Upper lobe of right lung (tissue), 1 donor: Measurements from ENCODE around the gene TPCN2. TPM values are rescaled to one million over a fixed set of nuclear protein-coding genes. Genes with fewer than 3 reads are reported as not detected.

Source experiments
- ATAC-seq: fragments of 200-7000 bp; cut with Tn5 transposase; one replicate; pipeline ENCODE4 v1.9.1; 2020; ENCODE audit warnings: mild to moderate bottlenecking, moderate library complexity
- DNase-seq: peaks from one replicate; pipeline ENCODE4 v3.0.0-alpha.2; 2020
- H3K27ac ChIP-seq: fragments of 200-600 bp; one replicate; pipeline ENCODE4 v1.8.0; 2022
- H3K27me3 ChIP-seq: fragments of 200-600 bp; one replicate; pipeline ENCODE4 v1.8.0; 2022; ENCODE audit warnings: mild to moderate bottlenecking
- H3K36me3 ChIP-seq: fragments of 200-600 bp; one replicate; pipeline ENCODE4 v1.8.0; 2022
- H3K4me1 ChIP-seq: fragments of 200-600 bp; one replicate; pipeline ENCODE4 v1.8.0; 2022
- H3K4me3 ChIP-seq: fragments of 200-600 bp; one replicate; pipeline ENCODE4 v1.8.0; 2022; ENCODE audit warnings: mild to moderate bottlenecking
- H3K9me3 ChIP-seq: fragments of 200-600 bp; one replicate; pipeline ENCODE4 v1.8.0; 2022
- intact Hi-C: fragments of 100-400 bp; cut with DNase I; formaldehyde crosslinking; loops from one replicate; pipeline ENCODE4 v1.11.0; 2022
- total RNA-seq: library from RNA; stranded (reverse); fragmentation: NEBNext Ultra II Directional; extraction: Animal tissue kit (Norgen Biotek cat#: 25700); gene quantifications from one replicate; pipeline ENCODE4 v1.2.1, GENCODE V29; 2021
- TF ChIP-seq, protein P1 (sequence below): fragments of 200-600 bp; IDR thresholded peaks from one replicate; pipeline ENCODE4 v1.8.0; 2022; ENCODE audit warnings: antibody characterized with exemption
- donor health status: DM: no; HTN: yes; CAD: no; lungs with severe emphysema.

Gene TPCN2
- total RNA-seq, 1 donor from 2014 or later = 16.6 TPM

DNA sequence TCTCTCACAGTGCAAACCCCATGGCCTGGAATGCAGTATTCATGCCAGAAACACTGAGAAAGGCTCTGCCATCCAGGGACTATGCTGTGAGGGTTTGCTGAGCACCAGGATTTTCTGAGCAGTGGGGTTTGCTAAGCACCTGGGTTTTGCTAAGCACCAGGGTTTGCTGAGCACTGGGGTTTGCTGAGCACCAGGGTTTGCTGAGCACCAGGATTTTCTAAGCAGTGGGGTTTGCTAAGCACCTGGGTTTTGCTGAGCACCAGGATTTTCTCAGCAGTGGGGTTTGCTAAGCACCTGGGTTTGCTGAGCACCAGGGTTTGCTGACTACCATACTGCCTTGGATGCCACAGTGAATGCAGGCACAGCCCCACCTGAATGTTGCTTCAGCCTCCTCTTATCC lies 58.7 kb downstream of the TPCN2 start:
- Histone ChIP-seq H3K9me3 (no peaks in the 10 kb centered on the region), H3K27ac (no peak overlapping the region), H3K27me3 (no peaks in the 10 kb centered on the region), H3K4me3 (no peak overlapping the region), H3K36me3 (no peaks in the 10 kb centered on the region), H3K4me1 (peaks cover 16% of the 10 kb centered on the region)
- intact Hi-C loops = loop anchor here (10.0 kb wide), 1 partner anchor 187 kb away; the partner anchor contains the start of gene MYEOV
- ATAC-seq (no peak), DNase-seq (no peak)
- TF ChIP-seq, protein P1, sequence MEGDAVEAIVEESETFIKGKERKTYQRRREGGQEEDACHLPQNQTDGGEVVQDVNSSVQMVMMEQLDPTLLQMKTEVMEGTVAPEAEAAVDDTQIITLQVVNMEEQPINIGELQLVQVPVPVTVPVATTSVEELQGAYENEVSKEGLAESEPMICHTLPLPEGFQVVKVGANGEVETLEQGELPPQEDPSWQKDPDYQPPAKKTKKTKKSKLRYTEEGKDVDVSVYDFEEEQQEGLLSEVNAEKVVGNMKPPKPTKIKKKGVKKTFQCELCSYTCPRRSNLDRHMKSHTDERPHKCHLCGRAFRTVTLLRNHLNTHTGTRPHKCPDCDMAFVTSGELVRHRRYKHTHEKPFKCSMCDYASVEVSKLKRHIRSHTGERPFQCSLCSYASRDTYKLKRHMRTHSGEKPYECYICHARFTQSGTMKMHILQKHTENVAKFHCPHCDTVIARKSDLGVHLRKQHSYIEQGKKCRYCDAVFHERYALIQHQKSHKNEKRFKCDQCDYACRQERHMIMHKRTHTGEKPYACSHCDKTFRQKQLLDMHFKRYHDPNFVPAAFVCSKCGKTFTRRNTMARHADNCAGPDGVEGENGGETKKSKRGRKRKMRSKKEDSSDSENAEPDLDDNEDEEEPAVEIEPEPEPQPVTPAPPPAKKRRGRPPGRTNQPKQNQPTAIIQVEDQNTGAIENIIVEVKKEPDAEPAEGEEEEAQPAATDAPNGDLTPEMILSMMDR = no peak

DNA sequence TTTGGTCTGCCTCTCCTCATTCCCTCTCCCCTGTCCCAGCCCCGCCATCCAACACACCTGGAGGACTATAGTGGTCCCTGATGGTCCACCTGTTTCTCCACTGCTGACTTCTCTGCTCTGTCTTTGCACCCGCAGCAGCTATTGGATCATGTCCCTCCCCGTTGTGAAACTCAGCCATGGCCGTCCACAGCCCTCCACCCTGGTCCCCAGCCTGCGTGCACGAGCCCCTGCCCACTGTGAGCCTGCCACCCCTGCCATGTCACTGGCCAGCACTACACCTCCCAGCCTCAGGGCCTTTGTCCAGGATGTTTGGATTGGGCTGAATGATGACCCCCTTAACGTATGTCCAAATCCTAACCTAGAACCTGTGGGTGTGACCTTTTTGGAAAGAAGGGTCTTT lies 59.3 kb downstream of the TPCN2 start:
- Histone ChIP-seq H3K9me3 (no peaks in the 10 kb centered on the region), H3K36me3 (no peaks in the 10 kb centered on the region), H3K4me1 (peaks cover 16% of the 10 kb centered on the region), H3K4me3 (no peak overlapping the region), H3K27me3 (no peaks in the 10 kb centered on the region), H3K27ac (no peak overlapping the region)
- TF ChIP-seq, protein P1 = no peak
- DNase-seq = no peak
- intact Hi-C loops = loop anchor here (10.0 kb wide), 1 partner anchor 187 kb away; the partner anchor contains the start of gene MYEOV
- ATAC-seq = no peak

DNA sequence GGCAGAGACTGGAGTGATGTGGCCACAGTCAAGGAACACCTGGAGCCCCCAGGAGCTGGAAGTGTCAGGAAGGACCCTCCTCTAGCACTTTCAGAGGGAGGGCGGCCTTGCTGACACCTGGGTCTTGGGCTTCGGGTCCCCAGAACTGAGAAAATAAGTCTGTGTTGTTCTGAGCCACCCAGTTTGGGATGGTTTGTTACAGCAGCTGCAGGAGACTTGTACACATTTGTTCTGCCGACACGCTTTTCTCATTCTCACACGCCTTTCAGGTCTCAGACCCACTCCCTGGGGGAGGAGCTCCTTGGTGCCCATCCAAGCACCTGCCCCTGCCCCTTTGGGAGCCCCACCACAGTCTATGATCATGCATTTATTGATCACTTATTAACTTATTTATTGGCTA lies 59.8 kb downstream of the TPCN2 start:
- intact Hi-C loops = loop anchor here (10.0 kb wide), 1 partner anchor 186 kb away; the partner anchor contains the start of gene MYEOV
- no peak for ATAC-seq
- TF ChIP-seq, protein P1 = no peak
- no peak overlapping the region for H3K4me3 ChIP-seq
- no peaks in the 10 kb centered on the region for H3K27me3 ChIP-seq
- no peak overlapping the region for H3K27ac ChIP-seq
- no peaks in the 10 kb centered on the region for H3K36me3 ChIP-seq
- DNase-seq = no peak
- H3K9me3 ChIP-seq = no peaks in the 10 kb centered on the region
- H3K4me1 ChIP-seq = peaks cover 16% of the 10 kb centered on the region

DNA sequence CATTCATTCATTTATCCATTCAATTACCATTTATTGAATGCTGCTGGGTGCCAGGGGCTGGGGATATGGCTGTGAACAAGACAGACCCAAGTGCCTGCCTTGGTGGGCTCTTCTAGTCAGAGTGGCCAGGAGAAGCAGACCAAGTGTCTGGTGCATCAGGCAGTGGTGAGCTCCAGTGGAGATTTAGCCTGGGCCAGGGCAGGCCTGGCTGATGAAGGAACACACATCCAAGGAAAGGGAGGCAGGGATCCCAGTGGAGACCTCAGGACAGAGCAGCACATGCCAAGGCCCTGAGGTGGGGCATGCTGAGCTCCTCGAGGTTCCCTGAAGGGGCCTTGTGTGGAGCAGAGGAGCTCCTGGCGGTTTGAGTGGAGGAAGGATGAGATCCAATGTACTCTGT lies 60.4 kb downstream of the TPCN2 start:
- H3K4me1 ChIP-seq = peaks cover 16% of the 10 kb centered on the region
- H3K9me3 ChIP-seq = no peaks in the 10 kb centered on the region
- ATAC-seq = no peak
- TF ChIP-seq, protein P1 = no peak
- no peak overlapping the region for H3K27ac ChIP-seq
- no peaks in the 10 kb centered on the region for H3K36me3 ChIP-seq
- H3K4me3 ChIP-seq = no peak overlapping the region
- no peak for DNase-seq
- intact Hi-C loops = loop anchor here (10.0 kb wide), 1 partner anchor 186 kb away; the partner anchor contains the start of gene MYEOV
- no peaks in the 10 kb centered on the region for H3K27me3 ChIP-seq

DNA sequence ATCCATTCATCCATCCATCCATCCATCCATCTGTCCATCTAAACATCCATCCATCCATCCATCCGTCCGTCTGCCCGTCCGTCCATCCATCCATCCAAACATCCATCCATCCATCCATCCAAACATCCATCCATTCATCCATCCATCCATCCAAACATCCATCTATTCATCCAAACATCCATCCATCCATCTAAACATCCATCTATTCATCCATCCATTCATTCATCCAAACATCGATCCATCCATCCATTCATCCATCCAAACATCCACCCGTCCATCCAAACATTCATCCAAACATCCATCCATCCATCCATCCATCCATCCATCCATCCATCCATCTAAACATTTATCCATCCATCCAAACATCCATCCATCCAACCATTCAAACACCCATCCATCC lies 61.7 kb downstream of the TPCN2 start:
- no peaks in the 10 kb centered on the region for H3K36me3 ChIP-seq
- intact Hi-C loops = no loop called here
- no peak overlapping the region for H3K4me3 ChIP-seq
- H3K9me3 ChIP-seq = no peaks in the 10 kb centered on the region
- TF ChIP-seq, protein P1 = no peak
- no peak for DNase-seq
- H3K4me1 ChIP-seq = peaks cover 16% of the 10 kb centered on the region
- no peak for ATAC-seq
- H3K27ac ChIP-seq = no peak overlapping the region
- no peaks in the 10 kb centered on the region for H3K27me3 ChIP-seq
